GM20431 (cell line): ENCODE results near the gene CCDC122.

Experiments
- in situ Hi-C: fragments of 300-500 bp; cut with MseI, MboI; formaldehyde crosslinking; loops from one replicate; pipeline ENCODE4 v1.15.0; 2020; ENCODE audit warnings: low sequenced_read_pairs; ENCODE audit not compliant: unreplicated experiment

Gene CCDC122

GRCh38 chr13:43878892-43879754 lies at the start of gene CCDC122:
Gene CCDC122 (minus strand): TSS chr13:43879740. CDS start chr13:43869376, 10,364 bp downstream.
- in situ Hi-C loops = no loop called here

- in situ Hi-C loops = loop anchor here (25.0 kb wide), 1 partner anchor 538 kb away; no protein-coding TSS in a partner anchor
These were observed 45.2 kb upstream of the CCDC122 start for GRCh38 chr13:43924549-43925245.

- in situ Hi-C loops = loop anchor here (25.0 kb wide), 1 partner anchor 541 kb away; no protein-coding TSS in a partner anchor
These were observed 41.6 kb upstream of the CCDC122 start for GRCh38 chr13:43920965-43921674.

DNA sequence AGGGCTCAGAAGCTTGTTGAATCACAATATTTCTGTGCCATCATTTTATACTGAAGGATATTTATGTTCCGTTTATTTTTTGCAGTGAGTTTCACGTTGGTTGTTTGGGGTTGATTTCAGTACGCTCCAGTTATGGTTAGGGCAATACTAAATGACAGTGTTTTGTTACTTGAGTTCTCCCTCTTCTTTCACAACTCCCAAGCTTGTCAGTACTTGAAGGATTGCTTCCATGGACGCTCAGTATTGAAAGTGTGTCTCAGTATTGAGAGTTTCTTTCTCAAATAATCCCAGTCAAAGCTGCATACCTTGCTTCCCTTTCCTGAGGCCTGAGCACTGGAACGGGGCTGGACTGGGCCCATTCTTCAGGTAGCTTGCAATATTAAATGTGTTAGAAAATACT lies 39.1 kb upstream of the CCDC122 start:
- in situ Hi-C loops = loop anchor here (25.0 kb wide), 1 partner anchor 544 kb away; no protein-coding TSS in a partner anchor

DNA sequence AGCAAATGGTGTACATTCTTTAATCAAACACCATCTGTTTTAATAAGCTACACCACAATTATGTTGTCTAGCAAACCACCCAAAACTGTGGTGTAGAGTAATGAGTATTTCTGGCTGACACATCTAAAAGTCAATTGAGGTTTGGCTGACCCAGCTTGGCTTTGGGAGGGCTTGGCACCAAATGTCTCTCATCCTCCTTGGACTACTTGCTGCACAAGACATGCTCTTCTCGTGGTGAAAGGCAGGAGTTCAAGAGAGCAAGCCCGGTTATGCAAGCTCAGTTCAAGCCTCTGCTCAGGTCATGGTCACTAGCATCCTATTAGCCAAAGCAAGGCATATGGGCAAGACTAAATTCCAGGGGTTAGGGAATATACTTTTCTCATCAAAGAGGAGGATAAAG lies 37.3 kb upstream of the CCDC122 start:
- in situ Hi-C loops = loop anchor here (25.0 kb wide), 1 partner anchor 545 kb away; no protein-coding TSS in a partner anchor

- in situ Hi-C loops = loop anchor here (25.0 kb wide), 1 partner anchor 547 kb away; no protein-coding TSS in a partner anchor
These were observed 35.9 kb upstream of the CCDC122 start for GRCh38 chr13:43915451-43915850.

DNA sequence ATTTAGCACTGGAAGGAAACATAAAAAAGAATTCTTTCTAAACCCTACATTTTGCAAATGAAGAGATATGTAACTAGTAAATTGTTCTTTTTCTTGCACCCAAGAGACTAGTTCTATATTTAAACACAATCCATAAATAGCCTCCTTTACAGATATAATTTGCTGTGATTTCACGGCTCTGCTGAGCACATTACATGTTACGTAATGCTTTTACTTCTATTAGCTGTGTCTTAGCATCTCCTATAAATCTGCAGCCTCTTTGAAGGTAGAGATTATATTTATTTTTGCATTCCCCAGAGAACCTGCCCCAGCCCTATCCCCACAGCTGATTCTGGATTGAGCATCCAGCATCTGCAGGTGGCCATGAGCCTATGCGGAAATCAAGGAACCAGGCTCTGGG lies 32.3 kb upstream of the CCDC122 start:
- in situ Hi-C loops = loop anchor here (25.0 kb wide), 1 partner anchor 550 kb away; no protein-coding TSS in a partner anchor

DNA sequence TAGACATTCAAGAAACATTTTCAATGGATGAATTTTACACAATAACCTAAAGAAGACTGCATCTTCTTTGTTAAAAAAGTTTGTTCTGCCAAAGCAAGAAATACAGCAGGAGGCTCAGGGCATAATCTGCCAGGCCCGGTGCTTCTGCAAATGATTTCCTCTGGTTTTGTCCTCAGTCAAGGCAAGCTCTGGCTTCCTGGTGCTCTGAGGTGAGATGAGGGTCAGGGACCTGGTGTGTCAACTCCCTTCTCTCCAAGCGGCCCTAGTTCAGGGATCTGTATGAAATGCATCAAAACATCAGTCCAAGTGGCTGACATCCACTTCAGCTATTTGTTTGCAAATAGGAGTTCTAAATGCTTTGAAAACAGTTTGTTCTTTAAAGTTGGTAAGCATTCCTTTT lies 31.7 kb upstream of the CCDC122 start:
- in situ Hi-C loops = loop anchor here (25.0 kb wide), 1 partner anchor 551 kb away; no protein-coding TSS in a partner anchor

GRCh38 chr13:43910856-43911255 lies 31.3 kb upstream of the CCDC122 start:
- in situ Hi-C loops = loop anchor here (25.0 kb wide), 1 partner anchor 551 kb away; no protein-coding TSS in a partner anchor

- in situ Hi-C loops = loop anchor here (25.0 kb wide), 1 partner anchor 554 kb away; no protein-coding TSS in a partner anchor
These were observed 28.9 kb upstream of the CCDC122 start for GRCh38 chr13:43908156-43909126.

- in situ Hi-C loops = loop anchor here (25.0 kb wide), 1 partner anchor 557 kb away; no protein-coding TSS in a partner anchor
These were observed 26.0 kb upstream of the CCDC122 start for GRCh38 chr13:43905435-43906031.

GRCh38 chr13:43895940-43896339 lies 16.4 kb upstream of the CCDC122 start:
- in situ Hi-C loops = no loop called here

DNA sequence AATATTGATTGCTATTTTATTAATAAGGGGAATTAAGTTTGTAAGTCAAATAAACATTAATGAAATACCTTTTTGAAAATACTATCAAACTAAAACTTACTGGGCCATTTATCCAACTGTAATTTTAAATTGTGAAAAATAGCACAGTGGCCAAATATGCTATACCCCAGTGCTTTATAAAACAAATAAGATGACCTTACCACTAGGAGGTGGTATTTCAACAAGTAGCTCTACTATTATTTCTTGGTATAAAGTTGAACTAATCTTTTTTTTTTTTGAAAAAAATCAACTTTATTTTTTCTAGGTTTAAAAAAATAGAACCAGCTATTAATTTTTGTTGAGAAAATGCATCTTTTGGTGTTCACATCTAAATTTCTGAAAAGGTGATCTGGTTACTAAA lies 14.9 kb upstream of the CCDC122 start:
- in situ Hi-C loops = no loop called here

DNA sequence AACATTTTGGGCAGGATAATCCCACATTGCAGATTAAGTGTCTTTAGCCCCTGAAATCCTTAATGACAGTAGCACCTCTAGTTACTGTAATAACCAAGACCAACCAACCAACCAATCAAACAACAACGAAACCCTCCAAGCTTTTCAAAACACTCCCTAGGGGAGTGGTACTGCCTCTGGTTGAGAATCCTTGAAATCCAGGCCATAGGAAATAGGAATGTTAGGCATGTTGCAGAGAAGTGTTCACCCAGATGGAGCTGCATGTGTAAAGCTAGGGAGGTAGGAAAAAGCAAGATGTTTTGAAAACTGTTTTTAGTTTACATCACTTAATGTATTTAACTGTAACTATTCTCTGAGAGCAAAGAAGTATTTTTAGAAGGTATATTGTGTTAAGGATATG lies 4.7 kb upstream of the CCDC122 start:
- in situ Hi-C loops = no loop called here

DNA sequence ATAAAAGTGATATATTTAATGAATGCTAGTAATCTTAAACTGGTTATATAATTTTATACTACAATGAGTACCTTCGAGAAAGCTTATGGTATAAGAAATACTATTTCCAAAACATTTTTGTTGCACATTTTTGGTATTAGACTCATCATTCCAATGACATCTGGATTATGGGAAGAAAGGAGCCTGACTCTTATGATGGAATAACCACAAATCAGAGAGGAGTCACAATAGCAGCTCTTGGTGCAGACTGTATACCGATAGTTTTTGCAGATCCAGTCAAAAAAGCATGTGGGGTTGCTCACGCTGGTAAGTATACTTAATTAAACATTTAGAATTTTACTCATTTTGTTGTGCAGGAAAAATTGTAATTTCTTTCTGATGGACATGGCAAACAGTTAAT lies 4.1 kb upstream of the CCDC122 start:
- in situ Hi-C loops = no loop called here

DNA sequence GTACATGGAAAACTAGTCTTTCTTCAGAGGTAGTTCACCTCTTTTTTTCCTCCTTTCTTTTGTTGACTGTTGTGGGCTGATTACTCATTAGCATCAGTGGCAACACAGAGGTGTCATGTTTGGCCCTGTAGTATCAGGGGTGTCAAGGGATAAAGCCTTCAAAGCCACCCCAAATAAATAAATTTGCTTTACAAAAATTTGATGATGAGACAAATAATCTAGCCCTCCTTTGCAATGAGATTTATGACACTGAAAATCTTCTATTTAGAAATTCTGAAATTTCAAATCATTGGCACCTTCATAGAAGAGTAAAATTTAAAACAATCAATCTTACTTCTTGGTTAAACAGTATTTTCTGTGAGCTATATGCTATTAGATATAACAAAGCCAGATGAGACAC lies 2.0 kb upstream of the CCDC122 start:
- in situ Hi-C loops = no loop called here

DNA sequence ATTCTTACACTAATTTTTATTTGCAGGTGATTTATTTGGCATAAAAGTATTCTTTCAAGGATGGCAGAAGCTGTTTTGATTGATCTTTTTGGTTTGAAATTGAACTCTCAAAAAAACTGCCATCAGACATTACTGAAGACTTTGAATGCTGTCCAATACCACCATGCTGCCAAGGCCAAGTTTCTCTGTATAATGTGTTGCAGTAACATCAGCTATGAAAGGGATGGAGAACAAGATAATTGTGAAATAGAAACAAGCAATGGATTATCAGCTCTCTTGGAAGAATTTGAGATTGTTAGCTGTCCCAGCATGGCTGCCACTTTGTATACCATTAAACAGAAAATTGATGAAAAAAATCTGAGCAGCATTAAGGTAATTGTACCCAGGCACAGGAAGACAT lies 1.4 kb upstream of the CCDC122 start:
- in situ Hi-C loops = no loop called here

- in situ Hi-C loops = no loop called here
These were observed 795 bp upstream of the CCDC122 start for GRCh38 chr13:43880214-43880855.
